Adrenal gland (tissue), 12 donors: Measurements from ENCODE around the gene FAM98B. TPM values are rescaled to one million over a fixed set of nuclear protein-coding genes. Genes with fewer than 3 reads are reported as not detected.

ENCODE experiments used
- DNase-seq, 7 donors: peaks; one replicate each; pipeline ENCODE4 v3.0.0-alpha.2; 2019 to 2020
- H3K27ac ChIP-seq, 5 donors: fragments of 200-600 bp; sonication (generic) in 4 of 5; 1 replicate in 3 of 5; 2 replicates in 2 of 5; pipeline versions ENCODE4 v1.5.1 to v1.8.0; 2016 to 2020; ENCODE audit warnings: mild to moderate bottlenecking in 1 of 5
- H3K27me3 ChIP-seq: fragments of 200-600 bp; 2 replicates; pipeline ENCODE4 v1.8.0; 2021
- H3K36me3 ChIP-seq, 2 donors: fragments of 200-600 bp; replicated peaks in 1 of 2; 1 replicate in 1 of 2; 2 replicates in 1 of 2; pipeline versions ENCODE4 v1.5.1 to v1.8.0; 2018 to 2022
- H3K4me1 ChIP-seq, 2 donors: fragments of 200-600 bp; replicated peaks in 1 of 2; 1 replicate in 1 of 2; 2 replicates in 1 of 2; pipeline versions ENCODE4 v1.5.1 to v1.8.0; 2018 to 2021
- H3K4me3 ChIP-seq, 4 donors: fragments of 200-600 bp; sonication (generic) in 3 of 4; one replicate each; pipeline ENCODE4 v1.5.1; 2016 to 2018
- H3K9me3 ChIP-seq, 3 donors: fragments of 200-600 bp; sonication (generic) in 1 of 3; replicated peaks in 1 of 3; 1 replicate in 2 of 3; 2 replicates in 1 of 3; pipeline versions ENCODE4 v1.5.1 to v1.8.0; 2016 to 2021
- POLR2A ChIP-seq, 2 donors: fragments of 450-650 bp; IDR thresholded peaks; one replicate each; pipeline ENCODE4 v1.6.1; 2017; ENCODE audit warnings: antibody characterized with exemption in 2 of 2, mild to moderate bottlenecking in 2 of 2, moderate library complexity in 1 of 2
- WGBS, 4 donors: extraction: QIAGEN DNeasy Blood & Tissue Kit in 2 of 4; methylation state at CpG; one replicate each; pipeline versions ENCODE4 v1.1.5 to v1.1.7; 2013 to 2017; 5-methylcytosine and 5-hydroxymethylcytosine counted together
- intact Hi-C, 2 donors: fragments of 100-400 bp; cut with DNase I; formaldehyde crosslinking; loops; one replicate each; pipeline versions ENCODE4 v1.14.1 to v1.15.0; 2022 to 2023
- polyA plus RNA-seq, 3 donors: library from polyadenylated mRNA; stranded (reverse); fragments of 200-250 nt in 2 of 3; fragments of 350-450 nt in 1 of 3; fragmentation: Illumina TruSeq in 1 of 3; extraction: RNeasy Lipid Tissue Mini Kit (QIAGEN cat#74804) in 1 of 3; gene quantifications; one replicate each; pipeline ENCODE4 v1.2.3, GENCODE V29; 2013 to 2014
- total RNA-seq, 9 donors: library from RNA; depleted of rRNA in 4 of 9; stranded (reverse); fragments of >200 nt in 4 of 9; fragments of 120-200 nt in 1 of 9; fragmentation: NEBNext Ultra II Directional in 1 of 9; extraction: Animal tissue kit (Norgen Biotek cat#: 25700) in 1 of 9; gene quantifications; one replicate each; pipeline versions ENCODE4 v1.1.0 to v1.2.4, GENCODE V29; 2013 to 2023
- TF ChIP-seq, protein P1 (sequence below), 6 experiments: fragments of 450-650 bp in 4 of 6; fragments of 200-600 bp in 2 of 6; sonication (generic) in 1 of 6; IDR thresholded peaks; 1 replicate in 5 of 6; 2 replicates in 1 of 6; pipeline versions ENCODE4 v1.5.1 to v1.8.0; 2016 to 2021; ENCODE audit warnings: antibody characterized with exemption in 6 of 6, mild to moderate bottlenecking in 2 of 6, moderate library complexity in 1 of 6
- donor health status: healthy with polysubstance abuse.
- donor health status: Bipolar disorder and iron deficiency.
- donor health status: DM: yes; HTN: yes; CAD: no.
- donor health status: DM: no; HTN: no; CAD: no.
- donor health status: DM: no; HTN: no; CAD: no.
- donor health status: DM: yes; HTN: yes; CAD: no.

The FAM98B gene
- total and polyA plus RNA-seq, 12 donors, result 3.0 to 30.1 (median 12.3) TPM

DNA sequence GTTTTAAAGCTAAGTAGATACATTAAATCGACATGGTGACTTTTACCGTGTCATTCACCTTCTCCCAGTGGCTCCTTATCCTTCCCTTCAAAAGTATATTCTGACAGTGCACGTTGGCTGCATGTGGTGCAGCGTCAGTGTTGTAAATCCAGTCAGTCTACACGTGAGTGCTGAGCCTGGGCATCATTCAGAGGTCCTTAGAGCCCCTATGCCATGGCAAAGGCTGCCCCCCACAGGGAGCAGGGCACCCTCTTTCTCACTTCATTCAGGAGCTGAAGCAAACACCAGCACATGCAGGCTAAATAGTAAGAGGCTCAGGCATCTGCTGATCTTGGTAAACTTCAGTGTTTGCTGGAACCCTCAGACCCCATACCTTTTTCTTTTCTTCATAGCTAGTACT lies 67.4 kb downstream of the FAM98B start:
- no peak overlapping the region for H3K4me3 ChIP-seq
- H3K9me3 ChIP-seq, result no peaks in the 10 kb centered on the region
- H3K36me3 ChIP-seq, result no peaks in the 10 kb centered on the region
- peaks cover 4% of the 10 kb centered on the region for H3K27me3 ChIP-seq
- H3K4me1 ChIP-seq, result no peaks in the 10 kb centered on the region
- TF ChIP-seq, protein P1, sequence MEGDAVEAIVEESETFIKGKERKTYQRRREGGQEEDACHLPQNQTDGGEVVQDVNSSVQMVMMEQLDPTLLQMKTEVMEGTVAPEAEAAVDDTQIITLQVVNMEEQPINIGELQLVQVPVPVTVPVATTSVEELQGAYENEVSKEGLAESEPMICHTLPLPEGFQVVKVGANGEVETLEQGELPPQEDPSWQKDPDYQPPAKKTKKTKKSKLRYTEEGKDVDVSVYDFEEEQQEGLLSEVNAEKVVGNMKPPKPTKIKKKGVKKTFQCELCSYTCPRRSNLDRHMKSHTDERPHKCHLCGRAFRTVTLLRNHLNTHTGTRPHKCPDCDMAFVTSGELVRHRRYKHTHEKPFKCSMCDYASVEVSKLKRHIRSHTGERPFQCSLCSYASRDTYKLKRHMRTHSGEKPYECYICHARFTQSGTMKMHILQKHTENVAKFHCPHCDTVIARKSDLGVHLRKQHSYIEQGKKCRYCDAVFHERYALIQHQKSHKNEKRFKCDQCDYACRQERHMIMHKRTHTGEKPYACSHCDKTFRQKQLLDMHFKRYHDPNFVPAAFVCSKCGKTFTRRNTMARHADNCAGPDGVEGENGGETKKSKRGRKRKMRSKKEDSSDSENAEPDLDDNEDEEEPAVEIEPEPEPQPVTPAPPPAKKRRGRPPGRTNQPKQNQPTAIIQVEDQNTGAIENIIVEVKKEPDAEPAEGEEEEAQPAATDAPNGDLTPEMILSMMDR (IDR thresholded peaks at IDR 0.05), result no peak
- TF ChIP-seq POLR2A (IDR thresholded peaks at IDR 0.05), result no peak
- H3K27ac ChIP-seq, result no peak overlapping the region
- WGBS, 4 donors, result 66 to 73% (median 71%) methylated on average over 5 of the region's 5 CpGs
- intact Hi-C loops, result no loop called here
- DNase-seq, result no peak

DNA sequence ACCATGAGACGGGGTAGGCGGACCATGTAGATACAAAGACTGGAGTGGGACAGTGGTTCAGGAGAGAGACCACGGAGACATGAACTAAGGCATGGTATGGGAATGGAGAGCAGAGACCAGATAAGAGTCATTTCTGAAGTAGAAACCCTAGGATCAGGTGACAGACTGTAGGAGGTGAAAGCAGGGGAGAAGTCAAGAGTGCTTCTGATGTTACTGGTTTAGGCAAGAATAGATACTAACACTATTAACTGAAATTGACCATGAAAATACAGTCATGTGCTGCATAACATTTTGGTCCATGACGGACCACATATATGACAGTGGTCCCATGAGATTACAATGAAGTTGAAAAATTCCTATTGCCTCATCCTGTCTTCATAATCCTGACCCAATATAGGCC lies 69.0 kb downstream of the FAM98B start:
- intact Hi-C loops, result no loop called here
- Histone ChIP-seq H3K36me3 (no peaks in the 10 kb centered on the region), H3K9me3 (no peaks in the 10 kb centered on the region), H3K27me3 (peaks cover 4% of the 10 kb centered on the region), H3K27ac (no peak overlapping the region), H3K4me1 (no peaks in the 10 kb centered on the region), H3K4me3 (no peak overlapping the region)
- WGBS, 4 donors, result 88 to 92% (median 91%) methylated on average over 4 of the region's 4 CpGs
- DNase-seq, result no peak
- TF ChIP-seq POLR2A (IDR thresholded peaks at IDR 0.05), result no peak
- TF ChIP-seq, protein P1 (IDR thresholded peaks at IDR 0.05), result no peak

DNA sequence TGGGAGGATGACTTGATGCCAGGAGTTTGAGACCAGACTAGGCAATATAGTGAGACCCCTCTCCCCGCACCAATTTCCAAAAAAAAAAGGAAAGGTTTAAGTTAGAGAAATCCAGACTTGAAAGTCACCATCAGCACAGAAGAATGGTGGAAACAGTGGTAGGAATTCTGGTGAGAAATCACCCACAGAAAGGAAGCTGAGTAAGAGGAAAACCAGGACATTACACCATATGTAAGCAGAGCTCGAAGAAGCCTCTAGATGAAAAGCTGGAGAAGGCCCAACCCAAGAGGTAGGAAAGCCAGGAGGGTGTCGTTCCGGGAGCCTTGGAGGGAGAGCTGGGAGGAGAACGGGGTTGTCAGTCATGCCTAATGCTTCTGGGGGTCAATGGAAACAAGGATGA lies 70.2 kb downstream of the FAM98B start:
- no peaks in the 10 kb centered on the region for H3K9me3 ChIP-seq
- DNase-seq, result no peak
- TF ChIP-seq, protein P1 (IDR thresholded peaks at IDR 0.05), result no peak
- no peak for TF ChIP-seq POLR2A (IDR thresholded peaks at IDR 0.05)
- peaks cover under 1% of the 10 kb centered on the region for H3K27me3 ChIP-seq
- H3K27ac ChIP-seq, result no peak overlapping the region
- intact Hi-C loops, result no loop called here
- H3K4me1 ChIP-seq, result no peaks in the 10 kb centered on the region
- WGBS, 4 donors, result 82 to 96% (median 89%) methylated on average over 5 of the region's 5 CpGs
- H3K36me3 ChIP-seq, result no peaks in the 10 kb centered on the region
- H3K4me3 ChIP-seq, result no peak overlapping the region

DNA sequence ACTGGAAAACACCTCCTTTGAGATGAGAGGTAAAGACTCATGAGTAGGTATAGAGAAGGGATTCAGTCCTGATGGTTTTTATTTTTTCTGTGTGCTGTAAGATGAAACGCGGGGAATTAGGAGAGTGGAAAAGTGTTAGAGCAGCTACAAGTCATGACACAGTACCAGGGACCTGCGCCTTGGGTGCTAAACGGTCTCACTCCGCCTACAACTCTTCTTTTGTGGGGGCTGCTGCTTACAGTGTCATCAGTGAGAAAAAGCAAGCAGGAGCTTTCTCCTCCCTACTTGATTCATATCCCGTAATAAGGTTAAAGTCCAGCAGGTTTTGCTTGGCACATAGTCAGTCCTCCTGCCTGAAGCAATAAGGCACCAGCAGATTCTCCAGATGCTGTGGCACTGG lies 71.6 kb downstream of the FAM98B start:
- intact Hi-C loops, result no loop called here
- 90 to 96% (median 92%) methylated on average over 6 of the region's 6 CpGs for WGBS, 4 donors
- no peaks in the 10 kb centered on the region for H3K27me3 ChIP-seq
- H3K4me1 ChIP-seq, result no peaks in the 10 kb centered on the region
- H3K27ac ChIP-seq, result no peak overlapping the region
- H3K36me3 ChIP-seq, result no peaks in the 10 kb centered on the region
- no peaks in the 10 kb centered on the region for H3K9me3 ChIP-seq
- H3K4me3 ChIP-seq, result no peak overlapping the region
- TF ChIP-seq POLR2A (IDR thresholded peaks at IDR 0.05), result no peak
- TF ChIP-seq, protein P1 (IDR thresholded peaks at IDR 0.05), result no peak
- DNase-seq, result no peak
